Type B pancreatic cell (in vitro differentiated cells): ENCODE results near the gene YAF2. TPM values are rescaled to one million over a fixed set of nuclear protein-coding genes. Genes with fewer than 3 reads are reported as not detected.

Source experiments
- DNase-seq: peaks from one replicate; pipeline ENCODE4 v3.0.0; 2021; ENCODE audit warnings: mixed read lengths; ENCODE audit not compliant: unreplicated experiment; ENCODE audit errors: extremely low spot score
- H3K27ac Mint-ChIP-seq: 2 replicates; pipeline ENCODE4 v1.8.0; 2021; ENCODE audit warnings: mild to moderate bottlenecking, mixed read lengths
- H3K27me3 Mint-ChIP-seq: 2 replicates; pipeline ENCODE4 v1.8.0; 2021; ENCODE audit warnings: mixed read lengths
- H3K36me3 Mint-ChIP-seq: 2 replicates; pipeline ENCODE4 v1.8.0; 2021; ENCODE audit warnings: mixed read lengths
- H3K4me1 Mint-ChIP-seq: one replicate; pipeline ENCODE4 v1.8.0; 2021; ENCODE audit warnings: mixed read lengths; ENCODE audit not compliant: unreplicated experiment
- H3K4me3 Mint-ChIP-seq: 2 replicates; pipeline ENCODE4 v1.8.0; 2021; ENCODE audit warnings: mild to moderate bottlenecking, mixed read lengths
- H3K9me3 Mint-ChIP-seq: 2 replicates; pipeline ENCODE4 v1.8.0; 2021; ENCODE audit warnings: mixed read lengths
- total RNA-seq: library from RNA; stranded (reverse); gene quantifications from 2 replicates; pipeline ENCODE4 v1.2.1, GENCODE V29; 2021; ENCODE audit warnings: low replicate concordance
- TF ChIP-seq, protein P1 (sequence below): fragments of 200-600 bp; sonication (generic); conservative IDR thresholded peaks from 2 replicates; pipeline ENCODE4 v1.5.0; 2021; ENCODE audit warnings: antibody characterized with exemption, mild to moderate bottlenecking

YAF2 gene
- total RNA-seq, 1 donor from 2014 or later, result 22.9 TPM

DNA sequence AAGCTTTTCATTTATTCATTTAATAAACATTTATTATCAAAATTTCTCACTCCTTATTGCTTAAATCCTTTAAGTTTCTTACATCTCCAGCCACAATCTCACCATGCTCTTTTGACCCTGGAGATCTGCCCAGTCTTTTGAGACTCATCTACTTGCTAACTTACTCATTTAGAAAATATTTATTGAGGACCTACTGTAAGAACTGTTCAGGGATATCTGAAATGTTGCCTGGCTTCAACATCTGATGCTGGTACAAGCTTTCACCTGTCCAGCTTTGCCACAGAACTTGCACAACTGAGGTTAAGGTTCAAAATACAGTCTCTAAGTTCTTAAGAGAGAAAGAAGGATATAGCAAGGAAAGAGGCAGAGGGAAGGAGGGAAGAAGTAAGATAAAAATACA is 75.9 kb downstream of the YAF2 start:
- TF ChIP-seq, protein P1, sequence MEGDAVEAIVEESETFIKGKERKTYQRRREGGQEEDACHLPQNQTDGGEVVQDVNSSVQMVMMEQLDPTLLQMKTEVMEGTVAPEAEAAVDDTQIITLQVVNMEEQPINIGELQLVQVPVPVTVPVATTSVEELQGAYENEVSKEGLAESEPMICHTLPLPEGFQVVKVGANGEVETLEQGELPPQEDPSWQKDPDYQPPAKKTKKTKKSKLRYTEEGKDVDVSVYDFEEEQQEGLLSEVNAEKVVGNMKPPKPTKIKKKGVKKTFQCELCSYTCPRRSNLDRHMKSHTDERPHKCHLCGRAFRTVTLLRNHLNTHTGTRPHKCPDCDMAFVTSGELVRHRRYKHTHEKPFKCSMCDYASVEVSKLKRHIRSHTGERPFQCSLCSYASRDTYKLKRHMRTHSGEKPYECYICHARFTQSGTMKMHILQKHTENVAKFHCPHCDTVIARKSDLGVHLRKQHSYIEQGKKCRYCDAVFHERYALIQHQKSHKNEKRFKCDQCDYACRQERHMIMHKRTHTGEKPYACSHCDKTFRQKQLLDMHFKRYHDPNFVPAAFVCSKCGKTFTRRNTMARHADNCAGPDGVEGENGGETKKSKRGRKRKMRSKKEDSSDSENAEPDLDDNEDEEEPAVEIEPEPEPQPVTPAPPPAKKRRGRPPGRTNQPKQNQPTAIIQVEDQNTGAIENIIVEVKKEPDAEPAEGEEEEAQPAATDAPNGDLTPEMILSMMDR, result no peak
- no peak overlapping the region for H3K4me3 Mint-ChIP-seq
- DNase-seq, result no peak

DNA sequence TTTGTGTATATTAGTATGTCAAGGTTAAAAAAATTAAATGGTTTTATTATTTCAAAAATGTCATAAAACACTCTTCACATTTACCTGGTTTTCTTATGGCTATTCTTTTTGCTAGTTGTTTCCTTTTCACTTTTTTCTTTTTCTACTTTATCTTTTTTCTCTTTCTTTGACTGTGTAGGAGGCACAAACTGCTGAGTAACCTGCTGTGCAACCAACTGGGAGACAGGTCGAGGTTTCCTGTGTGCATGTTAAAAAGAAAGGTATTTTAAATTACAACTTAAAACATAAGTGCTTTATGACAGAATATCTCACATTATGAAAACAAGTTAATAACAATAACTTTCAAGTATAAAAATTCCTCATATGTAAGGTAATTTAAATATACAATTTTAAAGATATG is 76.5 kb downstream of the YAF2 start:
- H3K27me3 Mint-ChIP-seq, result no peaks in the 10 kb centered on the region
- no peak overlapping the region for H3K27ac Mint-ChIP-seq
- DNase-seq, result no peak
- no peak overlapping the region for H3K4me3 Mint-ChIP-seq
- peaks cover 13% of the 10 kb centered on the region for H3K36me3 Mint-ChIP-seq
- TF ChIP-seq, protein P1, result no peak
- no peaks in the 10 kb centered on the region for H3K9me3 Mint-ChIP-seq
- H3K4me1 Mint-ChIP-seq, result no peaks in the 10 kb centered on the region

More for the DNA sequence above, 75.9 kb downstream of the YAF2 start:
- H3K27me3 Mint-ChIP-seq, result no peaks in the 10 kb centered on the region
- no peak overlapping the region for H3K27ac Mint-ChIP-seq
- H3K4me1 Mint-ChIP-seq, result no peaks in the 10 kb centered on the region
- peaks cover 13% of the 10 kb centered on the region for H3K36me3 Mint-ChIP-seq
- H3K9me3 Mint-ChIP-seq, result no peaks in the 10 kb centered on the region

DNA sequence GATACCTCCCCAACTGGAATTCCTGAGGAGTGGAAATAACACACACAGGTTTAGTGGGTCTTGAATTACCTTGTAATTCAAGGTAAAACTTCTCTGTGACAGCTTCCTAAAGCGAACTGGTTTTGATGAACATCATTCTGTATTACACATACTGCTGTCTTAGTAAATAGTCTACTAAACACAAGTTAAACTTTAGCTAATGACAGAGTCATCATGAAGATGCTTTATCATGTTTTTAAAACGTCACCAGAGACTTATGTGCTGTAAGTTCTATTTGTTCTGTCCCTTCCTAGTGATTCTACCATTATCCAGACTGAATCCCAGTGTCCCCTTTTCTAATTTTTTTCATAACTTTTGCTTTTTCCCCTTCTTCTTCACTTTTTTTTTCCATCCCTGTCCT is 81.8 kb downstream of the YAF2 start:
- TF ChIP-seq, protein P1, result no peak

GRCh38 chr12:42145552-42146215 is 92.4 kb downstream of the YAF2 start:
- TF ChIP-seq, protein P1, result no peak
- Mint-ChIP-seq H3K9me3 (no peaks in the 10 kb centered on the region), H3K27me3 (no peaks in the 10 kb centered on the region), H3K4me1 (peaks cover 25% of the 10 kb centered on the region), H3K4me3 (peak overlapping the region; percentile 87), H3K36me3 (peaks cover 2% of the 10 kb centered on the region), H3K27ac (peak overlapping the region; percentile 77)
- DNase-seq, result no peak

More for the DNA sequence above, 81.8 kb downstream of the YAF2 start:
- H3K27me3 Mint-ChIP-seq, result no peaks in the 10 kb centered on the region
- peaks cover 4% of the 10 kb centered on the region for H3K36me3 Mint-ChIP-seq
- H3K4me1 Mint-ChIP-seq, result no peaks in the 10 kb centered on the region
- H3K27ac Mint-ChIP-seq, result no peak overlapping the region
- no peaks in the 10 kb centered on the region for H3K9me3 Mint-ChIP-seq
- no peak for DNase-seq
- no peak overlapping the region for H3K4me3 Mint-ChIP-seq

DNA sequence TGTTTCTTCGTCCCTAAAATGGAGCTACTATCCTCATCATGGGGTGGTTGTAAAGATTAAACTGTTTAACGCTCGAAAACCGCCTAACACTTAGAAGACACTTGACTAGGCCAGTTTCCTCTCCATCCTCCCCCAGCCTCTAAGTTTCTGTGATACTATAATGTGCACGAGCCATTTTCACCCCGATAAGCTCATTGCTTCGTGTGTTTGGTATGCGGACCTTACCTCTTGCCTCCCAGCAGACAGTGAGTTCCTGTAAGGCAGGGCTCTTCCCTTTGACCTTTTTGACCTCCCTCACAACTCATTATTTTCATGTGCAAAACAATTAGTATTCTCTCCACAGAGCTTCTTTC is 92.9 kb downstream of the YAF2 start:
- no peak for DNase-seq
- TF ChIP-seq, protein P1, result no peak
- peaks cover 28% of the 10 kb centered on the region for H3K4me1 Mint-ChIP-seq
- no peaks in the 10 kb centered on the region for H3K9me3 Mint-ChIP-seq
- H3K36me3 Mint-ChIP-seq, result peaks cover 4% of the 10 kb centered on the region
- peak overlapping the region; percentile 87 for H3K4me3 Mint-ChIP-seq
- no peaks in the 10 kb centered on the region for H3K27me3 Mint-ChIP-seq
- H3K27ac Mint-ChIP-seq, result peak overlapping the region; percentile 77
